Activated T-cell treated with anti-CD3 and anti-CD28 coated beads for 1 hour (primary cell): ENCODE results near the gene ANKRD6.
"Not testable (repeated sequence)": the region's sequence is repeated elsewhere in the genome, so short reads cannot be mapped to it uniquely, and the experiment has no call there.

ENCODE experiments used
- DNase-seq: peaks from one replicate; pipeline ENCODE4 v3.0.0-alpha.2; 2020; ENCODE audit warnings: low read depth

The ANKRD6 gene

DNA sequence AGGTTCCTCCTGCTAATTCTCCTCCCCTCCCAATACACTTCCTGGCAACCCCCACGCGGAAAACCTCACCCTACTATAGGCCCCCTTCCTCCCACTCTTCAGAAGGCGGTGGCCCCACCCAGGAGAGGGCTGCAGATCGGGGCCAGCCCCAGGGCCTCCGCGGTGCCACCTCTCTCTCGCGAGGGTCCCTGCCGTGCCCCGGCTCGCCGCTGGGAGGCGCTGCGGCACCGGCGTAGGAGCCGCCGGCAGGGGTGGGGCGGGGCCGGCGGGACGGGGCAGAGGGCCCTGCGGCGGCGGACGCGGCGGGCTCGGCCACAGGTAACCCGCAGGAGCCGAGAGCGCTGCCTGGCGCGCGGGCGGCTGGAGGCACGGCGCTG lies at the start of gene ANKRD6:
Gene ANKRD6, plus strand, starts transcription at position 278 of the 377 bp plus-strand sequence. CDS start 133,825 bp downstream, outside the sequence.
- peak; percentile 79 for DNase-seq

DNA sequence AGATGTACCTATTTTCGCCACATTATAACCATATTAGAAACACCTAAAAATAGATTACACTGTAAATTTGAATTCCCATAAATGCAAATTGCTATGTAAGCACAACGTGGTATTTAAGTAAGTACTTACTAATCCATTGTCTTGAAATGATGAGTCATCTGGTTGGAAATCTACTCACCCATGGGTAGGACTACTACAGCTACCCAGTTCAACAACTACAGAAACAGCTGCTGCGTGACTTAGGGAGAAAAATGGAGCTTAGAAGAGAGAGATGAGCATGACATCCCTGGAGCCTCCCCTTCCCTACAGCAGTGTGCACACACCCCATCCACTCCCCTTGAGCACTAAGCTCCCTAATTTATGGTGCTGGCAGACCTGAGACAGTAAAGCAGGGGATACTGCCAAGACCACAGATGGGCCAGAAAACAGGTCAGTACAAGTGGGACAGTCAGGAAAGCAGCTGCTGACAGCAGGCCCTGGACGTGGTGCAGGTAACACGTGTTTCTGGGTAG lies 47.7 kb upstream of the ANKRD6 start:
- DNase-seq, result no peak

DNA sequence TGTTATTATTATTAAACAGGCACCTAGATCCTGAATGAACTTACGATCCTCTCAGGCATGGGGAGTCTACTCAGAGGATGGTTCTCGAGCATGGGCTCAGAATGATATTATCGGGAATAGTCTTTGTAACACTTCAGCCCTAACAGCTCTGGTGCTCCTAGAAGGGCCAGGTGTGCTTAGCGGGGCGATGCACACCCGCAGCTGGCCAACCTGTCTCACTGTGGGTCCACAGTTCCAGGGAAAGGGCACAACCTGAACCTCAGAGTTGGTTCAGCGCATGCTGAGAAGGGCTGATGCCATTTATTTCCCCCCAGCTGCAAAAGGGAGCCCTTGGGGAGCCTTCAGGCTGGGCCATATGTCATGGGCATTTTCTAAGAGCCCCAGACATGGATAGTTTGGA lies 47.1 kb upstream of the ANKRD6 start:
- no peak for DNase-seq

DNA sequence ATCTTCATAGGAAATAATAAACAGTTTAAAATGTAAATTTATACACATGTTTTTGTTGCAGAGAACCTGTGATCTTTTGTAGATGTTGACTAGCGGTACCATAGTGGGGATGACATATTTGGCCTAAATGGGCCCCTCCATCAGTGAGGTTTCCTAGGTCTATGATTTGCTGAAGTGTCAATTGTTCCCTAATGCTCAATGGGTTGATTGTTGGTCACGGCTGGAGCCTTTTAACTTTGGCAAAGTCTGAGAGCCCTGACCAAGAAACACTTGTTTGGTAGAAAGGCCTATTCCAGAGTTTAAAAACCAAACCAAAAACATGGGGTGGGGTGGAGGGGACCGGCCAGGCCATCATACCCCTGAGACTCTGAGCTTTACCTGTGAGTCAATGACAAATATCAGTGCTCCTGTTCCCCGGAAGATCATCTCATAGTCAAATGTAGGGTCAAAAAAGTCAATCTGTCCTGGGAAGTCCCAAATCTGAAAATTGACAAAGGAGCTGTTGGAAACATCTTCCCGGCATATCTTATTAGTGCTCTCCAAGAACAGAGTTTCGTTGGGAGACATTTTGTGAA lies 45.9 kb upstream of the ANKRD6 start:
- no peak for DNase-seq

DNA sequence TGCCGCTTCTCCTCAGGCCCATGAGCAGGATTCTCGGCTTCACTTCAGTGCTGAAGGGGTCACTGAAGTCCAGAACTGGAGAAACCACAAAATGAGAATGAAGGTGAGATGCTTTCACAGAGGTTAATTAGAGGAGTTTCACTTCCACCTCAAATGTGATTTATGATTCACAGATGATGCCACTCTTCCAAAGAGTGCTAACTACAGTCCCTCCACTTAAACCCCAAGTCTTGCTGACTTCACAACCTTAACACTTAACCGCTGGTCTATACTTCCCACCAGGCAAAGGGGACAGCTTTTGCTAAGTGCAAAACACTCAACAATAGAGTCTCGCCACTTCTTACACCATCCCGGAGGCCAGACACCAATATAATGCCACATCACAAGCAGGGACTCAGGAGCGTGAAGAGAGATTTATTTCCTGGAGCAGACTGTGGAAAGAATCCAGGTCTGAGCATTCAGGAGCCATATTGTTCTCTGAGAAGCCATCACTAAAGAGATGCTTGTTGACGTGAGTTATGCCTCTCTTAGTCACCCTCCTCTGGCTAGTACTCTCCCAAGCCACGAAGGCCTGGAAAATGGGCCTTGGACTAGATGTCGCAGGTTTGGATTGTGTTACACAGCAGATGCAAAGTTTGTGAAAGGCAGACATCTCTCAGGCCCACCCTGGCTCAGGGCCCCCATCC lies 45.3 kb upstream of the ANKRD6 start:
- no peak for DNase-seq

DNA sequence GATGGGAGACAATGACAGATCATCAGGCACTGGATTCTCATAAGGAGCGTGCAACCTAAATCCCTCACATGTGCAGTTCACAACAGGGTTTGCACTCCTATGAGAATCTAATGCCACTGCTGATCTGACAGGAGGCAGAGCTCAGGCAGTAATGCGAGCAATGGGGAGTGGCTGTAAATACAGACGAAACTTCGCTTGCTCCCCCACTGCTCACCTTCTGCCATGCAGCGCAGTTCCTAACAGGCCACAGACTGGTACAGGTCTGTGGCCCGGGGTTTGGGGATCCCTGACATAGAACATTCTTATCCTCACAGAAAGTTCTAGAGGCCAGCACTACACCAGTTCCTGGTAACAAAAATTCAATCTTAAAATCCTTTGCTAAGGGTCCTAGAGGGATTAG lies 44.1 kb upstream of the ANKRD6 start:
- DNase-seq, result no peak

DNA sequence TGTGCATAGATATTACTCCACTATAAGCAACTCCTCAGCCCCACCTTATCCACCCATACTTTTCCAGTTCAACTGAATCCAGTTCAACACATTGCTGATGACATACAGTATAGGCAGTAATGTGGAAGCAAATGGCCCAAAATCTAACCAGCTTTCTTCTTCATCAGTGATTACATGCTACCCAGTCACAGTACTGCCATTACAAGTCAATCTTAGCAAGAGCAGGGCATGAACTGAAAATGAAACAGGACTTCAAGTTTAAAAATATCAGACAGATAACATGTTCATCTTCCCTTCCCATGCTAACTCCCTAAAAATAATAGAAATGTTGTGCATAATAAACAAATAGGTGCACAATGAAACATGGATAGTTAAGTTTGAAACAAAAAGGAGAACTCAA lies 40.1 kb upstream of the ANKRD6 start:
- DNase-seq, result no peak

DNA sequence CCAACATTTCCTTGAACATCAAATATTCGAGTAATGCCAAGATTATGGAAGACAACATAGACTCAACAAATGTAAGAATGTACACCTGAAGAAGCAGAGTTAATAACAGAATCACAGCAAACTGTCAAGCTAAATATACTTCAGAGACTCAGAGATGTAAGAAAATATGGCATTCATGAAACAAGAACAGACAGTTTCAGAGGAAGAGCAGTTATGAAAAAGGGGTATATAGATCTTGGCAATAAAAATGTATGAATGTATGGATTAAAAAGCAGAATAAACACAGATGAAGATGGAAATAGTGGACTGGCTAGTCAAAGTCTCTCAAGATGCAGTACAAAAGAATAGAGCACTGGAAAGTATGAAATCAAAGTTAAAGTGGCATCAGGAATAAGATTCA lies 39.3 kb upstream of the ANKRD6 start:
- no peak for DNase-seq

DNA sequence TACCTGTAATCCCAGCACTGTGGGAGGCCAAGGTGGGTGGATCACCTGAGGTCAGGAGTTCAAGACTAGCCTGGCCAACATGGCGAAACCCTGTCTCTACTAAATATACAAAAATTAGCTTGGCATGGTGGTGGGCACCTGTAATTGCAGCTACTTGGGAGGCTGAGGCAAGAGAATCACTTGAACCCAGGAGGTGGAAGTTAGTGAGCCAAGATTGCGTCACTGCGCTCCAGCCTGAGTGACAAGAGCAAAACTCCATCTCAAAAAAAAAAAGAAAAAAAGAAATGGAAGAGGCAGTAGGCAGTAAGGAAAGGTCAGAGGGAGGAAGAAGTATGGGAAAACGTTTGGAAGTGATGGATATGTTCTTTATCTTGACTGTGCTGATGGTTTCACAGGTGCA lies 35.1 kb upstream of the ANKRD6 start:
- not testable (repeated sequence) for DNase-seq

DNA sequence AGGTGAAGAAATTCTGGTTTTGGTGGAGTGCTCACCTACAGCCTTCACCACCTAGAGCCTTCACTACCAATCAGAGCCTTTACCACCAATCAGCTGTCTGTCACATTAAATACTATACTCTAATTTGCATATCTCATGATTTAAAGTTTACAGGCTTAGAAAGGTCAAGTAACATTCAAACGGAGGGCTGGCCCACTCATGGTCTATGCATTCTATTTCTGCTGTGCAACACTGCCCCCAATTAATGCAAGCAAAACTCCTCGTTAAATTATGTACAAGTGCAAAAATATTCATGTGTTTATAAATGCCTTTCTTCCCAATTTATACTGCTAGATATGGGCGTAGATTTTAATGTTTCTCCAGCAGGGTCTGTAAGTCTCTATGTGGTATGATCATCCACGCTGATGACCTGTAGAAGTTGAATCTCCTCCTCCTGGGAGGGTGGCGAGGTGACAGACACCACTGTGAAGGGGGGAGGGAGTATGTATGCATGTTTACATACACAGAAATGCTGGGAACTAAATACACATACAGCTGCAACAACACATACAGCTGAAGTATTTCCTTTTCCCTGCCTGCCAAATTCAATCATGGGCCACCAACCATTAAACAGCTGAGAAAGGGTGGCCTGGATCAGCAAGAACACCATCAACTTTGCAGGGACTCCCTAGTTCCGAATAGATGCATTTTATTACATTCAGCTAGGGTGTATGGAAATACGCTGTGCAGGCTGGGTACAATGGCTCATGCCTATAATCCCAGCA lies 34.0 kb upstream of the ANKRD6 start:
- no peak for DNase-seq

DNA sequence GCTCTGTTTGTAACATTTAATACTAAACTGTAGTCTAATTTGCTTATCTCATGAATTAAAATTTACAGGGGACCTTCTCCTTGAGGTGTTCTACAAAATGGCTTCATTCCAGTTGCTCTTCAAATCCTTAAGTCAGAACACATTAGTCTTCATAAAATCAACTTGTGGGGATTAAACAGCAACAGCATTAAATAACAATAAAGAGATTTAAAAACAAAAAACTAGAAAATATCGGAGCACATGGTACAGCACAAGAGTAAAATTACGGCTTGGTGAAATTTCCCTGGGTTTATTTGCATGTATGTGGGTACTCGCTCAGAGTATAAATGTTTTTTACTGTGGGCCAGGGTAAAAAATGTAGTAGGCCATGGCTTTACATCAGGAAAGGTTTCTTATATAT lies 32.9 kb upstream of the ANKRD6 start:
- DNase-seq, result no peak

DNA sequence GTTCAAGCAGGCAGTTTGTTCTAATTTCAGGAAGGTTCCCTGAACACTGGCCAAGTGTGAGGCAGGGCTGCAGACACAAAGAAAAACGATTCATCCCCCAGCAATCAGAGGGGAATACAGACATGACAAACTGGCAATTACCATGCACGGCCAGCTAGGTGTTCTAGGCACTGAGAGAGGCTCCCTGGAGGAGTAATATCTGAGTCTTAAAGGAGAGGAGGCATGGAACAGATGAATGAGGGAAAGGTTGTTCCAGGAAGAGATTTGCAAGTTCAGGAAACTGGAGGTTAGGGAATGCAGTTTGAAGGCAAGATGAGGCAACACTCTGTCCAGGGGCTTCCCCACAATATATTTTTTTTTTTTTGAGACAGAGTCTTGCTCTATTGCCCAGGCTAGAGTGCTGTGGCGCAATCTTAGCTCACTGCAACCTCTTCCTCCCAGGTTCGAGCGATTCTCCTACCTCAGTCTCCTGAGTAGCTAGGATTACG lies 32.0 kb upstream of the ANKRD6 start:
- DNase-seq, result no peak

DNA sequence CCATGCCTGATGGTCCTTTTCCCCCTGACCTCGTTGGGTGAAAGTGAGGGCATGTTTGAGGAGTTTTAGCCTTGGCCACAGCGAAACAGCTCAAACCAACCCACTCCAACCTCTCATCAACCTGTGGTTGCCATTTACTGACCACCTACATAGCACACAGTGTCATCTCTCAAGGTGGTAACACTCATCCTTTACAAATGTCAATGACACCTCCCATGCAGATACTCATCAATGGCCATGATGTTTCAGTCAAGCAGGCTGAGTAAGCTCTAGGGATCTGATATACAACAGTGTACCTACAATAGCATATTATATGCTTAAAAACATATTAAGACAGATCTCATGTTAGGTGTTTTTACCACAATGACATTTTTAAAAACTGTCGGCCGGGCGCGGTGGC lies 30.2 kb upstream of the ANKRD6 start:
- no peak for DNase-seq

DNA sequence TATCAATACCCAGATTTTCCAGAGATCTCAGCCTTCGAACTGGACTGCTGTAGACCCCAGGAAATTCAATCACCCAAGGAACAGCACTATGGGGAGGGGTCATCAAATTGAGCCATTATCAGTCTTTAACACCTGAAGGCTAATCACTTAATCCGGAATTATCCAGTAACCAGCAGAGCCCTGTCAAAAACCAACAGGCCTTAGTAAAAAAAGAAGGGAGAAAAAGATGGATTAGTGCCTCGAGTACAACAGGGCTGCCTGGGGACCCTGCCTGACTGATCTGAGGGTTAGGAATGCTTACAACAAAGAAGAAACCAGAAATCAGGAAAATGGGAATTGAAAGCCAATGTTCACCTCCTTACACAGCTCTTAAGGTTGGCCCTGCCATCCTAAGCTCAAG lies 28.4 kb upstream of the ANKRD6 start:
- DNase-seq, result no peak

DNA sequence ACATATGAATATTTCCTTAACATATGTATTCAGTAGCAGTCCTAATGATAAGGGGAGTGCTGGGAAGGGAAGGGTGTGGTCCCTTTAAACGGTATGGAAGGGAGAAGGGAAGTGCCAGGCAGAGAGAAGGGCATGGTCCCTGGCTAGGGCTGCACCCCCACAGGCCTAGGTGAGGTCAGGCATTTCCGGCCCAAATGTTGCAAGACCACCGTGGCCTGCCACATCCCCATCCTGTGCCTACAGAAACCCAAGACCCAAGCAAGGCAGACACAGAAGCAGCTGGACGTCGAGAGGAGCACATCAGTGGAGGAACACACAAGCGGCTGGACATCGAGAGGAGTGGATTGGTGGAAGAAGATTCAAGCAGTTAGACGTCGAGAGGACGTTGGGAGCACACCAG lies 26.8 kb upstream of the ANKRD6 start:
- no peak for DNase-seq

DNA sequence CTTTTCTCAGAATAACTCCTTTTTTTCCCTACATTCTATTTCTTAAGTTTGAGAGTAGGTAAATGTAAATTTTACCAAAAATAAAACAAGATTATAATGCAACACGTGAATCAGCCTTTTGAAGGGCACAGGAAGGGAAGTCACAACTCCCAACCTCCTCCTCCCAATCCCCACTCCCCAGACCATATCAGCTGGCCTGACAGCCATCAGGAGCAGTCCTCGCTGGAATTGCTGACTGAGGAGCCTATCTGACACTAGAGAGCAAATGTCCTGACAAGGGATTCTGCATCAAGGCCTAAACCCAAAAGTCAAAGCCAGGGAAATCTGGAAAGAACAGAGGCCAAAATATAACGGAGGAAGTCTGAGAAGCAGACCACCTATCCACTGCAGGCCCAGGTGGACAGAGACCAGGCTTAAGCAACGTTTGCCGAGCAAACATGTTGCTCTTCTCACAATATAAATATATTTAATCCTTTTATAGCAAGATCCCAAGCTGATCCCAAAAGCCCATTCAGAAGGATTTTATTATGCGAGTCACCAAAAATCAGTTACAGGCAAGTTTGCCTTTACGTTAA lies 23.4 kb upstream of the ANKRD6 start:
- DNase-seq, result no peak

DNA sequence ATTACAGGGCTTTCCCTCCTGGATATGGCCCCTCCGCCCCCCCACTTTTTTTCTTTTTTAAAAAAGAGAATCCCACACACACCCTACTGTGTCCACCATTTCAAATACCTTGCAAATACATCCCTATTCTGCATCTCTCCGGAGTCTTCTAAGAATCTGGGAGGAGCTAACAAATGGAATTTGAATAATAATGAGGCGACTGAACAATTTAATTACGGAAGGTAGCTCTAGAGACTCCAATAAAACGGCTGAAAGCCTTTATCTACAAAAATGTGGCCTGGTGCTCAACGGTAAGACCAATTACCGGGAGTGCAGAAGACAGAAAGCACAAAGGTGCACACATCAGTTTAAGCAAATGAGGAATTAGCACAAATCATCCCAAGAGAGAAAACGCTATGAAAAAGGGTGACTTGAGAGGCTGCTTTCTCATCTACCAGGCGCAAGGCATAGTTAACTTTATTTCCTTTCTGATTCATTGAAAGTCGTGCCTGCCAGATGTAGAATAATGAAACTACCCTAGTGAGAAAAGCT lies 22.7 kb upstream of the ANKRD6 start:
- DNase-seq, result no peak

DNA sequence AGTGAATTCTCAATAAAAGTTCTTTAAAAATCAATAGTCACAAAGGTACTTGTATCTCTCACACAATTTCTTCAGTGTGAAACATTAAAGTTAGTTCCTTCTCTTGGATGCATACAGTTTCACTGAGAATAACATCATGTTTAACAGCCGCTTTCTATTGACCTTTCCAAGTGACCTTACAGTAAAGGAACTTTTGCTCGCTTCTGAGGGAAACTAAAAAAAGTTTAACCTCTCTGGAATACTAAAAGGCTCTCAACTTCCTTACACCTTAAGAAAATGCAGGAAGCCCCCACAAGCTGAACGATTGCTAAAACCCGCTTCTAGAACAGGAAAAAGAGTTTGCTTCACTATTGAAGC lies 22.2 kb upstream of the ANKRD6 start:
- no peak for DNase-seq

DNA sequence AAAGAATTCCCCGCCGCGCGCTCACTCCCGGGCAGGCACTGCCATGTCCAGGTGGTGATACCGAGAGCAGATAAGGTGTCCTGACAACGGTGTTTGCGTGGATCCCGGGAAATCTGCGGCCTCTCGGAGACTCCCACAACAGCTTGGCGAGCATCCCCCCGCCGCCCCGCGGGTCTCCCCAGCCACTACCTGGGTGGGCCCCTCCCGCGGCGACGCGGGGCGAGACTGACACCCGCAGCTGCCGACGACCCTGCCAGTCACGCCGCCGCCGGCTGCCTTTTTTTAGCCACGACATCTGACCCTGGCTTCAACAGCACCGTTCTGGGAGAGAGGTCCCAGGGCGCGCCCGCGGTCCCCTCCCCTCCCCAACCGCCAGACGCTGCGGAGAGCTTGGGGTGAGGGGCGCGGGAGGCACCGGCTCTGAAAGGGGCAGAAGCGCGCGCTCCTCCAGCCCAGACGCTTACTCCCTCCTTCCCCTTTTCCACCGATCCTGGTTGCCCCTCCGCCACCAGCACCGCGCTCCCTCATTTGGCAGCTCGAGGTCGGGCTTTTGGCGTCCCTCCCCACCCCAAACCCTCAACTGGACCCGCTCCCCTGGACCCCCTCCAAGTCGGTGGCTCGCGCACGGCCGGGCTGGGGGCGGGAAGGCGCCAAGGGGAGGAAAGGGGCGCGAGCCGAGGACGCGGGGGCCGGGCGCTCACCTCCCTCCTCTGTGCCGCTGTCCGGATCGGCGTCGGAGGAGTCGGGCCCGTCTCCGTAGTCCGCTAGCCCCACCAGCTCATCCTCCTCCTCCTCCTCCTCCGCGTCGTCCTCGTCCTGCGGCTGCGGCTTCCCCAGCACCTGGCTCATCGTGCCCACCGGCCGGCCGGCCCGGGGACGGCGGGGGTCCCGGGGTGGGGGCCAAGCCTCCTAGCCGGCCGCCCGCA lies 21.5 kb upstream of the ANKRD6 start:
- peak; percentile 3 for DNase-seq

DNA sequence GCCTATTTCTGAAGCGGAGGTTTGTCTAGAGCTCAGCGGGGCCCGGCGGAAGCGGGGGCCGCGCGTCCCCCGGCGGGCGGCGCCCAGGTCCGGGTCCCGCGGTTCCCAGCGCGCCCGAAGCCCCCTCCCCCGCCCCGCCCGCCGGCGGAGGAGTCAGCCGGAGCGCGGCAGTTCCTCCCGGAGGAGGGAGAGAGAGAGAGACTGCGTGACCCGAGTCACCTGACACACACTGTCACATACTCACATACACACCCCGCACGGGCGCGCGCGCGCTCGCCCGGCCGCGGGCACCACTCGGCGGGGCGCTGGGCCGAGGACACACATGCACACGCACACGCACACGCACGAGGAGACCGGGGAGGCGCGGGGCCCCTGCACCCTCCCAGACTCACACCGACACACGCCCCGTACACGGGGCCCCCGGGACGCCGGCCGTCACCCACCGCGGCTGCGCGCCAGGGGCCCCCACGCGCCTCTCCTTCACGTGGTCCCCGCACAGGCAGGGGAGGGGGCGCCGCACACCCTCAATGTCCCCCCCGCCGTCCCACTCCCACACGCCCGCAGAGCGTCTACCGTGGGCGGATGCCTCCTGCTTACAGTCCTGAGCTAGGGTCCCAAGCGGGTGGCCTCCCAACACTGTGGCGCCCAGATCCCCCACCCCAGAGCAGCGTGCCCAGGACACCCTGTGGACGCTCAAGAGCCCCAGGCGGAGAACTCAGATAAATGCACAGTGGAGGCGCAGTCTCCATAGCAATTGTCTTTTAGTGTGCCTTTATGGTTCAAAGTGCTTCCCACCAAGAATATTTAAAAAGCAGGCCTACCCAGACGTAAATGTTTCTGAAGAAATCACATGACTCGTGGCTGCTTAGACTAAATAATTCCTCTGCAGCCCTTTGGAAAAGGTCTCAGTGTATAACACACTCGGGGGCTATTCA lies 20.6 kb upstream of the ANKRD6 start, which contains the start of gene RRAGD:
Gene RRAGD, minus strand, starts transcription at position 203 of the 935 bp plus-strand sequence. CDS start 280 bp downstream, outside the sequence.
- DNase-seq, result peak; percentile 29
